Neural cell (in vitro differentiated cells): ENCODE data around the gene IL11RA. TPM values are rescaled to one million over a fixed set of nuclear protein-coding genes. Genes with fewer than 3 reads are reported as not detected.

Source experiments
- H2AFZ ChIP-seq: fragments of 200-600, 300-800 bp; sonication (generic), shearing (Covaris generic); 2 replicates; pipeline ENCODE4 v1.6.0; 2014; ENCODE audit warnings: low read depth, mild to moderate bottlenecking, antibody characterized with exemption, low read length, moderate library complexity
- H3F3A ChIP-seq: fragments of 200-600 bp; shearing (Covaris generic); 2 replicates; pipeline ENCODE4 v1.6.1; 2016; ENCODE audit warnings: mild to moderate bottlenecking, moderate library complexity, mixed read lengths, antibody characterized with exemption, low read length; ENCODE audit not compliant: insufficient read depth, poor library complexity, severe bottlenecking
- H3K27ac ChIP-seq: fragments of 200-600, 300-800 bp; sonication (generic), shearing (Covaris generic); 2 replicates; pipeline ENCODE4 v1.5.1; 2014; ENCODE audit warnings: mild to moderate bottlenecking, low read length, moderate library complexity
- H3K27me3 ChIP-seq: fragments of 300-800, 200-600 bp; sonication (generic), shearing (Covaris generic); 2 replicates; pipeline ENCODE4 v1.6.0; 2014; ENCODE audit warnings: mild to moderate bottlenecking, low read depth, low read length, moderate library complexity; ENCODE audit not compliant: insufficient read depth
- H3K36me3 ChIP-seq: fragments of 300-800, 200-600 bp; sonication (generic), shearing (Covaris generic); 2 replicates; pipeline ENCODE4 v1.5.1; 2014; ENCODE audit warnings: mild to moderate bottlenecking, antibody characterized with exemption, low read length, moderate library complexity; ENCODE audit not compliant: insufficient read depth
- H3K4me2 ChIP-seq: fragments of 300-800, 200-600 bp; sonication (generic), shearing (Covaris generic); 2 replicates; pipeline ENCODE4 v1.6.0; 2014; ENCODE audit warnings: mild to moderate bottlenecking, low read length
- H3K4me3 ChIP-seq: fragments of 300-800, 200-600 bp; sonication (generic), shearing (Covaris generic); 2 replicates; pipeline ENCODE4 v1.5.1; 2014; ENCODE audit warnings: mild to moderate bottlenecking, low read length, moderate library complexity
- H3K79me2 ChIP-seq: fragments of 200-600 bp; shearing (Covaris generic); replicated peaks from 2 replicates; pipeline ENCODE4 v1.6.0; 2014; ENCODE audit warnings: mild to moderate bottlenecking, low read length, moderate library complexity; ENCODE audit not compliant: insufficient read depth
- H3K9ac ChIP-seq: fragments of 300-800, 200-600 bp; sonication (generic), shearing (Covaris generic); 2 replicates; pipeline ENCODE4 v1.6.1; 2016; ENCODE audit warnings: mild to moderate bottlenecking, low read length, mixed read lengths
- H3K9me2 ChIP-seq: fragments of 200-600 bp; shearing (Covaris generic); 2 replicates; pipeline ENCODE4 v1.6.1; 2016; ENCODE audit warnings: mild to moderate bottlenecking, low read length, mixed read lengths; ENCODE audit not compliant: insufficient read depth
- H3K9me3 ChIP-seq: fragments of 200-600, 300-800 bp; sonication (generic), shearing (Covaris generic); 2 replicates; pipeline ENCODE4 v1.6.1; 2016; ENCODE audit warnings: mild to moderate bottlenecking, mixed run types, low read length, moderate library complexity, mixed read lengths
- H4K20me1 ChIP-seq: fragments of 200-600 bp; shearing (Covaris generic); 2 replicates; pipeline ENCODE4 v1.6.1; 2016; ENCODE audit warnings: mild to moderate bottlenecking, mixed run types; ENCODE audit not compliant: insufficient read depth
- CTCF ChIP-seq: fragments of 450-650 bp; IDR thresholded peaks from 2 replicates; pipeline ENCODE4 v1.5.1; 2014; ENCODE audit warnings: antibody characterized with exemption, mild to moderate bottlenecking, moderate library complexity; ENCODE audit not compliant: poor library complexity, severe bottlenecking
- EP300 ChIP-seq: fragments of 450-650 bp; conservative IDR thresholded peaks from 2 replicates; pipeline ENCODE4 v1.6.1; 2014; ENCODE audit warnings: antibody characterized with exemption, mild to moderate bottlenecking, moderate library complexity; ENCODE audit not compliant: poor library complexity, severe bottlenecking
- EZH2 ChIP-seq: fragments of 200-600, 300-800 bp; shearing (Covaris generic), sonication (generic); IDR thresholded peaks from 2 replicates; pipeline ENCODE4 v1.6.1; 2014; ENCODE audit warnings: antibody characterized with exemption, low read length, borderline replicate concordance, mild to moderate bottlenecking; ENCODE audit not compliant: insufficient read depth, poor library complexity, severe bottlenecking
- MXI1 ChIP-seq: fragments of 450-650 bp; conservative IDR thresholded peaks from 2 replicates; pipeline ENCODE4 v1.6.1; 2014; ENCODE audit warnings: antibody characterized with exemption, mild to moderate bottlenecking; ENCODE audit not compliant: poor library complexity, severe bottlenecking
- POLR2AphosphoS5 ChIP-seq: IDR thresholded peaks from 2 replicates; pipeline ENCODE4 v1.6.1; 2012
- RAD21 ChIP-seq: fragments of 450-650 bp; conservative IDR thresholded peaks from 2 replicates; pipeline ENCODE4 v1.6.1; 2014; ENCODE audit warnings: antibody characterized with exemption, mild to moderate bottlenecking, moderate library complexity
- REST ChIP-seq: IDR thresholded peaks from 2 replicates; pipeline ENCODE4 v1.6.1; 2012; ENCODE audit warnings: borderline replicate concordance
- SMC3 ChIP-seq: fragments of 450-650 bp; conservative IDR thresholded peaks from 2 replicates; pipeline ENCODE4 v1.6.1; 2014; ENCODE audit warnings: antibody characterized with exemption, mild to moderate bottlenecking, moderate library complexity; ENCODE audit not compliant: poor library complexity
- TAF1 ChIP-seq: IDR thresholded peaks from 2 replicates; pipeline ENCODE4 v1.6.1; 2012; ENCODE audit warnings: low read depth
- polyA plus RNA-seq: library from polyadenylated mRNA; depleted of rRNA; stranded (reverse); fragments of >200 nt; gene quantifications from 2 replicates; pipeline ENCODE4 v1.2.3, GENCODE V29; 2014

IL11RA gene
- polyA plus RNA-seq, 1 donor from 2014 or later, result 59.1 TPM

- Histone ChIP-seq H3K9ac (no peak overlapping the region), H4K20me1 (no peaks in the 10 kb centered on the region), H3K27ac (no peak overlapping the region), H3F3A (no peaks in the 10 kb centered on the region), H3K27me3 (no peaks in the 10 kb centered on the region), H2AFZ (no peak overlapping the region), H3K4me3 (no peak overlapping the region), H3K79me2 (no peaks in the 10 kb centered on the region), H3K36me3 (no peaks in the 10 kb centered on the region), H3K4me2 (no peak overlapping the region), H3K9me2 (no peaks in the 10 kb centered on the region), H3K9me3 (no peaks in the 10 kb centered on the region)
- no peak for TF ChIP-seq POLR2AphosphoS5
- TF ChIP-seq TAF1, result no peak
- TF ChIP-seq EP300, result no peak
- no peak for TF ChIP-seq CTCF
- no peak for TF ChIP-seq EZH2
- no peak for TF ChIP-seq REST
- no peak for TF ChIP-seq SMC3
- no peak for TF ChIP-seq MXI1
- TF ChIP-seq RAD21, result no peak
Observed at GRCh38 chr9:34688329-34689115, 36.5 kb downstream of the IL11RA start.

GRCh38 chr9:34689116-34689470, 37.1 kb downstream of the IL11RA start:
- Histone ChIP-seq H3K27me3 (no peaks in the 10 kb centered on the region), H4K20me1 (no peaks in the 10 kb centered on the region), H3K79me2 (no peaks in the 10 kb centered on the region), H3K9me3 (no peaks in the 10 kb centered on the region), H3K9ac (no peak overlapping the region), H3K9me2 (no peaks in the 10 kb centered on the region), H3F3A (no peaks in the 10 kb centered on the region), H3K4me2 (no peak overlapping the region), H3K27ac (no peak overlapping the region), H2AFZ (no peak overlapping the region), H3K36me3 (no peaks in the 10 kb centered on the region), H3K4me3 (no peak overlapping the region)
- TF ChIP-seq TAF1 (no peak), MXI1 (no peak), RAD21 (no peak), EZH2 (no peak), EP300 (no peak), POLR2AphosphoS5 (no peak), REST (no peak), CTCF (no peak), SMC3 (no peak)
